ENCODE data around the gene NDST4.
"Not testable (repeated sequence)": the region's sequence is repeated elsewhere in the genome, so short reads cannot be mapped to it uniquely, and the experiment has no call there.

Gene NDST4

GRCh38 chr4:115053313-115053712 lies 60.1 kb downstream of the NDST4 start:
- no peak for DNase-seq

- no peak for DNase-seq
These were observed 70.9 kb downstream of the NDST4 start for GRCh38 chr4:115042496-115042895.

- no peak for DNase-seq
These were observed 83.1 kb downstream of the NDST4 start for GRCh38 chr4:115030281-115030680.

- no peak for DNase-seq
These were observed 84.6 kb downstream of the NDST4 start for GRCh38 chr4:115028682-115029410.

- DNase-seq, result no peak
These were observed 113.5 kb downstream of the NDST4 start for GRCh38 chr4:114999880-115000279.

GRCh38 chr4:114998316-114998715 lies 115.1 kb downstream of the NDST4 start:
- DNase-seq, result no peak

- DNase-seq, result no peak
These were observed 115.7 kb downstream of the NDST4 start for GRCh38 chr4:114997576-114998247.

- DNase-seq, result no peak
These were observed 127.3 kb downstream of the NDST4 start for GRCh38 chr4:114986133-114986532.

GRCh38 chr4:114980932-114981708 lies 132.3 kb downstream of the NDST4 start:
- no peak for DNase-seq

- not testable (repeated sequence) for DNase-seq
These were observed 133.0 kb downstream of the NDST4 start for GRCh38 chr4:114980399-114980798.

- DNase-seq, result no peak
These were observed 136.5 kb downstream of the NDST4 start for GRCh38 chr4:114976901-114977300.

- DNase-seq, result peak; percentile 64
These were observed 149.4 kb downstream of the NDST4 start for GRCh38 chr4:114964026-114964425.

GRCh38 chr4:114945616-114946015 lies 167.8 kb downstream of the NDST4 start:
- DNase-seq, result no peak

GRCh38 chr4:114941503-114941902 lies 171.9 kb downstream of the NDST4 start:
- DNase-seq, result no peak

GRCh38 chr4:114927881-114928280 lies 185.5 kb downstream of the NDST4 start:
- DNase-seq, result no peak

GRCh38 chr4:114926583-114926982 lies 186.8 kb downstream of the NDST4 start:
- DNase-seq, result no peak

- no peak for DNase-seq
These were observed 189.1 kb downstream of the NDST4 start for GRCh38 chr4:114924311-114924710.

- DNase-seq, result peak; percentile 77
These were observed 190.9 kb downstream of the NDST4 start for GRCh38 chr4:114922592-114922933.

- DNase-seq, result peak; percentile 93
These were observed 191.4 kb downstream of the NDST4 start for GRCh38 chr4:114921790-114922591.

- no peak for DNase-seq
These were observed 192.2 kb downstream of the NDST4 start for GRCh38 chr4:114921191-114921590.

GRCh38 chr4:114911111-114911510 lies 202.3 kb downstream of the NDST4 start:
- DNase-seq, result peak; percentile 37

- peak; percentile 68 for DNase-seq
These were observed 205.9 kb downstream of the NDST4 start for GRCh38 chr4:114907568-114907967.

GRCh38 chr4:114905017-114905416 lies 208.4 kb downstream of the NDST4 start:
- DNase-seq, result no peak
